Kidney (tissue), 14 donors: ENCODE results near the gene RPL28. TPM values are rescaled to one million over a fixed set of nuclear protein-coding genes. Genes with fewer than 3 reads are reported as not detected.

ENCODE experiments used
- DNase-seq, 5 donors: peaks; one replicate each; pipeline ENCODE4 v3.0.0-alpha.2; 2013 to 2020
- FAIRE-seq: peaks from 2 replicates; lab custom pipeline; 2012; peaks lifted over from hg19 to GRCh38; lab: Jason Lieb, UNC
- H3K27ac ChIP-seq, 2 donors: one replicate each; pipeline ENCODE4 v1.7.0; 2013; ENCODE audit warnings: low read depth in 2 of 2, low read length in 2 of 2, inconsistent platforms in 1 of 2
- H3K27me3 ChIP-seq: one replicate; pipeline ENCODE4 v1.7.1; 2013; ENCODE audit warnings: low read length, inconsistent platforms; ENCODE audit not compliant: control insufficient read depth, insufficient read depth
- H3K36me3 ChIP-seq, 3 donors: one replicate each; pipeline versions ENCODE4 v1.7.0 to v1.7.1; 2013; ENCODE audit warnings: low read length in 3 of 3, control low read depth in 1 of 3, inconsistent platforms in 1 of 3; ENCODE audit not compliant: insufficient read depth in 3 of 3, control insufficient read depth in 2 of 3
- H3K4me1 ChIP-seq, 3 donors: one replicate each; pipeline versions ENCODE4 v1.7.0 to v1.7.1; 2013; ENCODE audit warnings: low read length in 3 of 3, inconsistent platforms in 1 of 3, low read depth in 1 of 3; ENCODE audit not compliant: control insufficient read depth in 2 of 3, insufficient read depth in 2 of 3
- H3K4me3 ChIP-seq, 3 donors: one replicate each; pipeline versions ENCODE4 v1.7.0 to v1.8.1; 2013; ENCODE audit warnings: low read length in 3 of 3, control low read depth in 1 of 3, inconsistent platforms in 1 of 3
- H3K9ac ChIP-seq, 3 donors: one replicate each; pipeline versions ENCODE4 v1.7.0 to v1.7.1; 2013; ENCODE audit warnings: low read length in 3 of 3, control low read depth in 1 of 3, inconsistent platforms in 1 of 3
- H3K9me3 ChIP-seq, 3 donors: one replicate each; pipeline versions ENCODE4 v1.7.0 to v1.7.1; 2013; ENCODE audit warnings: low read length in 3 of 3, control low read depth in 1 of 3, inconsistent platforms in 1 of 3; ENCODE audit not compliant: control insufficient read depth in 2 of 3, insufficient read depth in 1 of 3
- intact Hi-C: fragments of 100-400 bp; cut with DNase I; formaldehyde crosslinking; loops from one replicate; pipeline ENCODE4 v1.11.1; 2022
- polyA plus RNA-seq: library from polyadenylated mRNA; stranded (reverse); fragments of 350-450 nt; fragmentation: Illumina TruSeq; extraction: RNeasy Lipid Tissue Mini Kit (QIAGEN cat#74804); gene quantifications from one replicate; pipeline ENCODE4 v1.2.3, GENCODE V29; 2014; ENCODE audit warnings: low read depth, low replicate concordance; ENCODE audit not compliant: insufficient read depth
- total RNA-seq: library from RNA; stranded (reverse); fragmentation: NEBNext Ultra II Directional; extraction: Animal tissue kit (Norgen Biotek cat#: 25700); gene quantifications from one replicate; pipeline ENCODE4 v1.2.1, GENCODE V29; 2021
- TF ChIP-seq, protein P1 (sequence below): IDR thresholded peaks from 3 replicates; pipeline ENCODE4 v1.5.1; 2012; ENCODE audit warnings: mild to moderate bottlenecking, moderate library complexity, borderline replicate concordance; ENCODE audit not compliant: insufficient read depth; ENCODE audit errors: extremely low read depth
- donor health status: control.
- donor health status: control.
- donor health status: control.
- donor health status: control.
- donor health status: control.
- donor health status: DM: yes; HTN: yes; CAD: no.
- donor health status: Normal renal cell carcinoma (clear cell type).

The RPL28 gene
- total and polyA plus RNA-seq, 2 donors from 2014 or later: 1,259 to 1,453 TPM

DNA sequence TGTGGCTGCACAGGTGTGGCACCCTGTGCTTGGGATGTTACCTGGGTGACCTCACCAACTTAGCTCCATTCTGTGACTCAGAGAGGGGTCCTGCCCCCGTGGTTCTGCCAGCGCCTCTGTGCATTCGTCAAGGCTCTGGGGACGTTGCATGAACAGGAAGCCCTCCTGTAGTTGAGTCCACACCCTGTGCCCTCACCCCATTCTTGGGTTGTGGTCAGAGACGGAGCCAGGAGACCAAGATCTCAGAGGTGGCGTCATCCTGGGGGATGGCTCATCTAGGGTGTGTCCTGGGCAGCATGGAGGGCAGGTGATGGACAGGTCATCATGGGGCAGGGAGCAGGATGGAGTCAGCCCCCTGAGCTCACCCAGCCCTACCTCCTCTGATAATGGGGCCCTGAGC lies 33.7 kb upstream of the RPL28 start:
- Histone ChIP-seq H3K36me3 (no peaks in the 10 kb centered on the region), H3K27ac (no peak overlapping the region), H3K27me3 (peaks cover 15% of the 10 kb centered on the region), H3K9ac (no peak overlapping the region), H3K4me1 (peaks cover 0 to 6% (median 0%) of the 10 kb centered on the region in 3 donors), H3K9me3 (no peaks in the 10 kb centered on the region), H3K4me3 (no peak overlapping the region)
- TF ChIP-seq, protein P1, sequence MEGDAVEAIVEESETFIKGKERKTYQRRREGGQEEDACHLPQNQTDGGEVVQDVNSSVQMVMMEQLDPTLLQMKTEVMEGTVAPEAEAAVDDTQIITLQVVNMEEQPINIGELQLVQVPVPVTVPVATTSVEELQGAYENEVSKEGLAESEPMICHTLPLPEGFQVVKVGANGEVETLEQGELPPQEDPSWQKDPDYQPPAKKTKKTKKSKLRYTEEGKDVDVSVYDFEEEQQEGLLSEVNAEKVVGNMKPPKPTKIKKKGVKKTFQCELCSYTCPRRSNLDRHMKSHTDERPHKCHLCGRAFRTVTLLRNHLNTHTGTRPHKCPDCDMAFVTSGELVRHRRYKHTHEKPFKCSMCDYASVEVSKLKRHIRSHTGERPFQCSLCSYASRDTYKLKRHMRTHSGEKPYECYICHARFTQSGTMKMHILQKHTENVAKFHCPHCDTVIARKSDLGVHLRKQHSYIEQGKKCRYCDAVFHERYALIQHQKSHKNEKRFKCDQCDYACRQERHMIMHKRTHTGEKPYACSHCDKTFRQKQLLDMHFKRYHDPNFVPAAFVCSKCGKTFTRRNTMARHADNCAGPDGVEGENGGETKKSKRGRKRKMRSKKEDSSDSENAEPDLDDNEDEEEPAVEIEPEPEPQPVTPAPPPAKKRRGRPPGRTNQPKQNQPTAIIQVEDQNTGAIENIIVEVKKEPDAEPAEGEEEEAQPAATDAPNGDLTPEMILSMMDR: no peak
- FAIRE-seq (no peak), DNase-seq (peak in 1 of 5 donors; percentile 35)
- intact Hi-C loops: no loop called here

DNA sequence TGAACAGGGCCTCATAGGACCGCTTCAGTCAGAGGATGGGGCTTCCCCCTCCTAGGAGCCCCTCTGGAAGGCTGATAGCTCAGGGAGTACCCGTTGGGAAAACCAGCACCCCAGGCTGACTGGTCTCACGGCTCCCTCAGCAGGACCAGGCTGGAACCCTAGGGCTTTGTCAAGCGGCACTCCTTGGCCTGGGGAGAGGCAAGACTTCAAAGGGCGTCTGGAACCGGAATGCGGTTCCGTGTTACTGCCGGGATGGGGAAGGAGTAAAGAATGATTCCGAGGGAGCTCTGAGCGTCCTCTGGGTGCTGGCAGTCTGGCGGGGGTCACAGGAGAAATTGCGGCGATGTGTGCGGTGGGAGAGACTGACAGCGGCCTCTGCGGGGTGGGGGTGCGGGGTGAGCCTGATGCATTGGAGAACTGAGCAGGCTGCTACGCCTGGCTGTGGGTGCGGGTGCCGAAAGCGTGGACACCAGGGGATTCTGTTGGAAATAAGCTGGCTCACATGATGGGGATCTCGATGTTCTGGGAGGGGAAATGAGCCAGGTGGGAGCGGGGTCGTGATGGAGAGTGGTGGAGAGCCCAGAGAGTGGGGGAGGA lies 33.1 kb upstream of the RPL28 start:
- Histone ChIP-seq H3K9me3 (no peaks in the 10 kb centered on the region), H3K4me3 (no peak overlapping the region), H3K36me3 (no peaks in the 10 kb centered on the region), H3K27ac (no peak overlapping the region), H3K4me1 (peaks cover 0 to 6% (median 0%) of the 10 kb centered on the region in 3 donors), H3K9ac (no peak overlapping the region), H3K27me3 (peaks cover 15% of the 10 kb centered on the region)
- no peak for FAIRE-seq
- DNase-seq: no peak
- intact Hi-C loops: no loop called here
- TF ChIP-seq, protein P1: no peak

DNA sequence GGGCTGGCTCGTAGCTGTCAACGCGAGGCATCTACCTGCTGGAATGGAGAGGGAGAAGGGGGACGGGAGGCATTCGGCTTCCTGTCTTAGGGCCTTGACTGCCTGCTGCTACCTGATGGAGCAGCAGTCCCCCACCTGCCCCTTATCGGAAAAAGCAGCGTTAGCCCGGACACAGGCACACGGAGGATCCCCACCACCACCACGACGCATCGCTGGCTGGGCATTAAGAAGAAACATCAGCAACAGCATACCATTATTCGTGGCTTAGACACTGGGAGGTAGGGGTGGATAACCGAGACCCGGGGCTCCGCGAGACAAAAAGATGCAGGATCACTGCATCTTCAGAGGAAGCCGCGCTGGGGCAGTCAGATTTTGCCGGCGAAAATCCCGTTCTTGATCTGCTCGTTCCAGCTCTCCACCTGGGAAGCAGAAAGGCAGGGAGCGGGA lies 32.4 kb upstream of the RPL28 start:
- H3K9ac ChIP-seq: no peak overlapping the region
- DNase-seq (no peak), FAIRE-seq (no peak)
- no peaks in the 10 kb centered on the region for H3K36me3 ChIP-seq
- peaks cover 15% of the 10 kb centered on the region for H3K27me3 ChIP-seq
- peak overlapping the region; percentile 16 to 37 (median 32) for H3K4me3 ChIP-seq
- H3K4me1 ChIP-seq: peaks cover 0 to 6% (median 0%) of the 10 kb centered on the region in 3 donors
- no peak overlapping the region for H3K27ac ChIP-seq
- TF ChIP-seq, protein P1: no peak
- intact Hi-C loops: no loop called here
- no peaks in the 10 kb centered on the region for H3K9me3 ChIP-seq
